Measurements from ENCODE around the gene PGLYRP3.

The PGLYRP3 gene

GRCh38 chr1:153272186-153272585 is 40.6 kb downstream of the PGLYRP3 start:
- Histone ChIP-seq H3F3A (ENCODE audit: insufficient read depth, low read length) (no peaks in the 10 kb centered on the region), H4K20me1 (ENCODE audit: insufficient read depth, low read length) (no peaks in the 10 kb centered on the region), H3K27ac (ENCODE audit: low read depth, low read length, poor library complexity, severe bottlenecking) (no peak overlapping the region), H3K36me3 (ENCODE audit: insufficient read depth, low read length) (no peaks in the 10 kb centered on the region), H3K9me3 (ENCODE audit: low read length) (no peaks in the 10 kb centered on the region), H3K79me2 (ENCODE audit: insufficient read depth, low read length) (no peaks in the 10 kb centered on the region), H3K4me1 (ENCODE audit: insufficient read depth, low read length, severe bottlenecking) (no peaks in the 10 kb centered on the region), H3K9ac (ENCODE audit: low read length) (no peak overlapping the region), H3K4me2 (ENCODE audit: low read length) (no peak overlapping the region), H3K4me3 (ENCODE audit: low read depth, low read length, poor library complexity, severe bottlenecking) (no peak overlapping the region), H3K9me2 (ENCODE audit: low read depth, low read length) (no peaks in the 10 kb centered on the region), H2AFZ (ENCODE audit: low read length) (no peak overlapping the region), H3K27me3 (ENCODE audit: insufficient read depth, low read length) (no peaks in the 10 kb centered on the region)
- TF ChIP-seq EZH2 (IDR thresholded peaks at IDR 0.05; ENCODE audit: borderline replicate concordance, low read length) (no peak), CTCF (IDR thresholded peaks at IDR 0.05; ENCODE audit: low read length) (no peak)

GRCh38 chr1:153271711-153272110 is 41.0 kb downstream of the PGLYRP3 start:
- no peaks in the 10 kb centered on the region for H3F3A ChIP-seq (ENCODE audit: insufficient read depth, low read length)
- H3K27me3 ChIP-seq (ENCODE audit: insufficient read depth, low read length), result no peaks in the 10 kb centered on the region
- H3K36me3 ChIP-seq (ENCODE audit: insufficient read depth, low read length), result no peaks in the 10 kb centered on the region
- H3K9me3 ChIP-seq (ENCODE audit: low read length), result no peaks in the 10 kb centered on the region
- no peaks in the 10 kb centered on the region for H3K9me2 ChIP-seq (ENCODE audit: low read depth, low read length)
- H3K27ac ChIP-seq (ENCODE audit: low read depth, low read length, poor library complexity, severe bottlenecking), result no peak overlapping the region
- no peak overlapping the region for H3K9ac ChIP-seq (ENCODE audit: low read length)
- H3K79me2 ChIP-seq (ENCODE audit: insufficient read depth, low read length), result no peaks in the 10 kb centered on the region
- TF ChIP-seq CTCF (IDR thresholded peaks at IDR 0.05; ENCODE audit: low read length), result no peak
- TF ChIP-seq EZH2 (IDR thresholded peaks at IDR 0.05; ENCODE audit: borderline replicate concordance, low read length), result no peak
- no peaks in the 10 kb centered on the region for H3K4me1 ChIP-seq (ENCODE audit: insufficient read depth, low read length, severe bottlenecking)
- H3K4me2 ChIP-seq (ENCODE audit: low read length), result no peak overlapping the region
- H3K4me3 ChIP-seq (ENCODE audit: low read depth, low read length, poor library complexity, severe bottlenecking), result no peak overlapping the region
- no peak overlapping the region for H2AFZ ChIP-seq (ENCODE audit: low read length)
- no peaks in the 10 kb centered on the region for H4K20me1 ChIP-seq (ENCODE audit: insufficient read depth, low read length)

GRCh38 chr1:153265457-153265856 is 47.3 kb downstream of the PGLYRP3 start:
- no peak overlapping the region for H3K27ac ChIP-seq (ENCODE audit: low read depth, low read length, poor library complexity, severe bottlenecking)
- TF ChIP-seq EZH2 (IDR thresholded peaks at IDR 0.05; ENCODE audit: borderline replicate concordance, low read length), result no peak
- no peak for TF ChIP-seq CTCF (IDR thresholded peaks at IDR 0.05; ENCODE audit: low read length)
- no peaks in the 10 kb centered on the region for H3K79me2 ChIP-seq (ENCODE audit: insufficient read depth, low read length)
- H3K4me1 ChIP-seq (ENCODE audit: insufficient read depth, low read length, severe bottlenecking), result no peaks in the 10 kb centered on the region
- no peaks in the 10 kb centered on the region for H3K9me2 ChIP-seq (ENCODE audit: low read depth, low read length)
- no peaks in the 10 kb centered on the region for H3F3A ChIP-seq (ENCODE audit: insufficient read depth, low read length)
- H3K9me3 ChIP-seq (ENCODE audit: low read length), result no peaks in the 10 kb centered on the region
- 0 out of 2 replicates have a peak, but pooled peaks cover 5% of the 10 kb centered on the region for H3K27me3 ChIP-seq (ENCODE audit: insufficient read depth, low read length)
- H4K20me1 ChIP-seq (ENCODE audit: insufficient read depth, low read length), result no peaks in the 10 kb centered on the region
- no peak overlapping the region for H2AFZ ChIP-seq (ENCODE audit: low read length)
- H3K4me3 ChIP-seq (ENCODE audit: low read depth, low read length, poor library complexity, severe bottlenecking), result no peak overlapping the region
- H3K4me2 ChIP-seq (ENCODE audit: low read length), result no peak overlapping the region
- no peaks in the 10 kb centered on the region for H3K36me3 ChIP-seq (ENCODE audit: insufficient read depth, low read length)
- no peak overlapping the region for H3K9ac ChIP-seq (ENCODE audit: low read length)

Measured in OCI-LY1 (cell line).